GM19372 (cell line): Measurements from ENCODE around the gene DDIAS.

Experiments
- ATAC-seq: cut with Tn5 transposase; IDR thresholded peaks from one replicate; pipeline ENCODE4 v1.9.1; 2021; ENCODE audit warnings: mild to moderate bottlenecking, low read depth, moderate library complexity; ENCODE audit not compliant: unreplicated experiment

DDIAS gene

GRCh38 chr11:82883853-82884252 lies 17.7 kb upstream of the DDIAS start:
- no peak for ATAC-seq

- ATAC-seq = no peak
Observed at GRCh38 chr11:82889133-82890001, 12.2 kb upstream of the DDIAS start.

DNA sequence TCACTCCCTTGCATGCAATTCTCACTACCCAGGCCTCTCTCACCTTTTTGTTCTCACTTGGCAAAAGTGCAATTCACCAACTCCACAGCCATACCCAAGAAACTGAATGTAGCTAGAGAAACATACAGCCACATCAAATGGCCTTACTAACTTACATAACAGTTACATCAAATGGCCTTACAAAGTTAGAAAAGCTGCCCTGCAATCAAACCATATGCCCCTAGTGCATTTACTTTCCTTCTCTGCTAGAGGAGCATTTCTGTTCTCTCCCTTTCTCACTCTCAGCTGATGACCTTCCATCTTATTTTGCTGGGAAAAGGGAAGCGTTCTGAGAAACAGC lies 11.6 kb upstream of the DDIAS start:
- no peak for ATAC-seq

DNA sequence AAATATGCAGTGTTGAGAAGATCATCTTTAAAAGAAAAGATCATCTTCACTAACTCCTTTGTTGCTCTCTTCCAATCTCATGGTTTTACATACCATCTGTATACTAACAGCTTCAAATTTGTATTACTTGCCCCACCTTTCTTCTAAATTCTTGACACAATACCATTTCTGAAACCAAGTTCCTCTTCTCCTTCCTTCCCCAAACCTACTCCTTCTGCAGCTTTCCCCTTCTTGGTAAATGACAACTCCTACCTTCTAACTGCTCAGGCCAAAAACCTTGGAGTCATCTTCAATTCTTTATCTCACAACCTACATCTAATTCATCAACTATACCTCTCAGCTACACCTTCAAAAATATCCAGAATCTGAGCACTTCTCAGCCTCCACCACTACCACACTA lies 10.6 kb upstream of the DDIAS start:
- no peak for ATAC-seq

- ATAC-seq = no peak
Observed at GRCh38 chr11:82892611-82893169, 8.8 kb upstream of the DDIAS start.

- ATAC-seq = no peak
Observed at GRCh38 chr11:82895437-82896091, 6.0 kb upstream of the DDIAS start.

- no peak for ATAC-seq
Observed at GRCh38 chr11:82896183-82896582, 5.4 kb upstream of the DDIAS start.

GRCh38 chr11:82898241-82898640 lies 3.3 kb upstream of the DDIAS start:
- no peak for ATAC-seq

GRCh38 chr11:82899186-82899820 lies 2.2 kb upstream of the DDIAS start:
- no peak for ATAC-seq

- ATAC-seq = peak; percentile 1
Observed at GRCh38 chr11:82899957-82900276, 1.6 kb upstream of the DDIAS start.

DNA sequence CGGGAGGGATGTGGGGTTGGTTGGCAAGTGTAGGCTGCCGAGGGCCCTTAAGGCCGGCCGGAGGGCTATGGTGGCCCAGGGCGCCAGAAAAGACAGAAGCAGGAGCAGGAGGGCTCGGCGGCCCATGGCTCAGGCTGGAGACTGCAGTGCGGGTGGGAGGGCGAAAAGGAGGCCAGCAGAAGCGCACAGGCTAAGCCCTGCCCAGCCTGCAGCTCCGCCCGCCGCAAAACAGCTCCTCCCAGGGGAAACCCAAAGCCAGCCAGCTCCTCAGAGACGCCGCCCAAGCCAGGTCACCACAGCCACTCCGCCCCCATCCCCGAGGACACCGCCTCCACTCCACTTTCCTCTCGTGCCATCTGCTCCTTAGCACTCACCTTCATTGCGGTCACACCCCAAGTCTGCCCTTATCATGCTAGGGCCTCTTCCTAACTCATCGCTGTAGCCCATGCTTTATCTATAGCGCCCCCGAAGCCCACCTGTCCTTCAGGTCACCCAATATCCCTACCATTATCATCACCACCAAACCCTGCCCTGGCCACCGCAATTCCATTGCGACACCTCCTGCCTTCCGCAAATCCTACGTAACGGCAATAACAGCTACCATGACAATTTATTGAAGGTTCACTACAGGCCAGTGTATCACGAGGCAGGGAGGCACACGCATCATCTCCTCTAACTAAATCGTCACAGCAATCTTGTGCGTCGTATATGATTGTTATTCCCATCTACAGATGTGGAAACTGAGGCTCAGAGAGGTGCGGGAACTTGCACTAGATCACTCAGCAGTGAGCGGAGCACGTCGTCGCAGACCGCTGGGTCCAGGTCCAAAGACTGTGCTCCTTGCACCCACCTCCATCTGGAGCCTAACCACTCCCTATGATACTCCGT lies 1.0 kb upstream of the DDIAS start, which contains the start of gene PRCP:
TSS of gene PRCP (minus strand) at position 154 of the 888 bp plus-strand sequence. CDS start at position 126, 28 bp downstream.
- peak; percentile 70 for ATAC-seq

DNA sequence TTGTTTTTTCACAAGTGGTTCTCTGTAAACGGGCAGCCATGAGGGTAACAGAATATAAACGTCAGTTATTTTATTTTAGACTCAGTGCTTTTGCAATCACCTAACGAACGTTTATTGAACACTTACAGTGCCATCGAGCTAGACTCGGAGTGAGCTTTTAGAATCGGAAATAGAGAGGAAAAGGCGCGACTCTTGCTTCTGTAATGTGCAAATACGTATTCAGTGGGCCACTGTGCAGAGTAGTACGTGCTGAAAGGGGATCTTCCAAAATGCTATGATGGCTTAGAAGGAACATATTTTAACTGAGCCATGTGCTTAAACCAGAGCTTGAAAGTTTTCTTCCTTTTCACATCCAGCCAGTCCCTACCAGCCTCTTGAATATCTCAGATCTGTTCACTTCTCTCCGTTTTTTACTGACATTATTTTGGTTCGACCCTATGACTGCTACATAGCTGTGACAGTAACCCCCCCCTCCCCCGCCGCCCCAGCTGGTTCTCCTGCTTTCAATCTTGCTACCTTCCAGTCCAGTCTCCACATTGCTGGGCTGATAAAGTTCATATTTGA lies 468 bp downstream of the DDIAS start:
- ATAC-seq = no peak

- ATAC-seq = no peak
Observed at GRCh38 chr11:82902880-82903279, 1.3 kb downstream of the DDIAS start.

DNA sequence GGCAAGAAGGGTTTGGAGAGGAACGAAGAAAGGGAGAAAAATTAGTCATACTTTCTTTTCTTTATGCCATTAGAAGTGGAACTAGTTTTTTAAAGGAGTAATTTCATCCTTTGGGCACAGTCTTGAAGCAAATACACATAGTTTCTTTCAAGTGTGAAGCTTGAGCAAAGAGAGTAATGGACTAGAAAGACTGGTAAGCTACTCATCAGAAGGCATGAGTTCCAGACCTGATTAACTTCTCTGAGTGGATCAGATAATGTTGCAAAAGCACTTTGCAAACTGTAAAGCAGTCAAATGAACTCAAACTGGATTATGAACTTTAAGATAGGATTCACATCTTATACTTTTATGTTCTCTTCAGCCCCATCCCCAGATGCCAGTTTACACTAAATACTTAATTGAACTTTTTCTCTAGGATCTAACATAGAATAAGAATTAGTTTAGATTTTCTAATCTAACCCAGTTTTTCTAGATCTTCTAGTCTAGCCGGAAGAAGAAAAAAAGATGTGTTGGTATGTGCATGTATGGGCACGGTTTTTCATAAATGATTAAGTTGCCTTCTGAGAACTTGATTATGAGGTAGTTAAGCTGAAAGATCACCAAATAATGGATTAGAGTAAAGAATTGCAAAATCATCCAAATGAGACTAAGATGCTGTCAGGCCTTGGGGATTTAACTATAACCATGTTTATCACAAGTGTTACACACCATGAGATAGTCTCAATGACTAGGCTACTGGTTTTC lies 2.5 kb downstream of the DDIAS start:
- no peak for ATAC-seq

- no peak for ATAC-seq
Observed at GRCh38 chr11:82906236-82906635, 4.7 kb downstream of the DDIAS start.

DNA sequence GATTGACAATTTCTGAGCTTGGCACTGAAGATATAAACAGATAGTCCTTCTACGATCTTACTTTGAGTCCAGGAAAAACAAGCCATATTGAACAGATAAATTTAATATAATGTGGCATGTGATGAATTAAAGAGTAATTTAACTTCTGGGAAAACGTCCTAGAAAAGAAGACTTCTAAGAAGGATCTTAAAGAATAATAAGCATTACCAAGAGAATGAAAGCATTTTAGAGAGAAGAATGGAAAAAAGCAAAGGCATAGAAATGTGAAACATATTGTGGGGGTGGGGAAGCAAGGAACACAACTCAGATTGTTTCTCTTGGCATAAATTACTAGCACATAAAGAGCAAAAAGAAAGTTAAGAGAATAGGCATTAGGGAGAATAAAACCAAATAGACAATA lies 5.4 kb downstream of the DDIAS start:
- no peak for ATAC-seq

GRCh38 chr11:82907371-82907770 lies 5.8 kb downstream of the DDIAS start:
- no peak for ATAC-seq

DNA sequence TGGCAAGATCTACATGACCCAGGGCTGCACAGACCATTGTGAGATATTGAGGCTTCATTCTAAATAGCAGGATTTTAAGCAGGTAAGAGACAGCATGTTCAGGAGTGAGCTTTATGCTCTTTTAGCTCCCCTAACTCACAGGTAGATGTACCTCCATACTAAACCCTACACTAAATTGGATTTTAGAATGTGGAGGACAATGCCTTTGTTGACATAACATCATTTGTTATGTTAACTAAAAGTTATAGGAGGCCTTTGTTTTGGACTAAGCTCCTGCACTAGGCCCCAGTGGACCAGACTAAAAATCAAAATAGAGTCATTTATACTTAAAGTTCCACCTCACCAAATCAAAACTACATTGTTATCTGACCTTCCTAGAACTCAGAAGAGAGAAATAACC lies 6.8 kb downstream of the DDIAS start:
- ATAC-seq = no peak

GRCh38 chr11:82909015-82909640 lies 7.6 kb downstream of the DDIAS start:
- ATAC-seq = no peak
